A673 (cell line): ENCODE results near the gene CIZ1.

Experiments
- EZH2 ChIP-seq: fragments of 200-600 bp; sonication (generic); IDR thresholded peaks from 2 replicates; pipeline ENCODE4 v1.6.1; 2017; ENCODE audit warnings: borderline replicate concordance, low read depth, mild to moderate bottlenecking, mixed read lengths, antibody characterized with exemption, low read length; ENCODE audit not compliant: poor library complexity, severe bottlenecking
- TF ChIP-seq, protein P1 (sequence below): fragments of 300-800, 200-600 bp; sonication (generic); conservative IDR thresholded peaks from 2 replicates; pipeline ENCODE4 v1.5.1; 2017; ENCODE audit warnings: low read depth, mild to moderate bottlenecking, antibody characterized with exemption, low read length, moderate library complexity, mixed read lengths

- TF ChIP-seq, protein P1, sequence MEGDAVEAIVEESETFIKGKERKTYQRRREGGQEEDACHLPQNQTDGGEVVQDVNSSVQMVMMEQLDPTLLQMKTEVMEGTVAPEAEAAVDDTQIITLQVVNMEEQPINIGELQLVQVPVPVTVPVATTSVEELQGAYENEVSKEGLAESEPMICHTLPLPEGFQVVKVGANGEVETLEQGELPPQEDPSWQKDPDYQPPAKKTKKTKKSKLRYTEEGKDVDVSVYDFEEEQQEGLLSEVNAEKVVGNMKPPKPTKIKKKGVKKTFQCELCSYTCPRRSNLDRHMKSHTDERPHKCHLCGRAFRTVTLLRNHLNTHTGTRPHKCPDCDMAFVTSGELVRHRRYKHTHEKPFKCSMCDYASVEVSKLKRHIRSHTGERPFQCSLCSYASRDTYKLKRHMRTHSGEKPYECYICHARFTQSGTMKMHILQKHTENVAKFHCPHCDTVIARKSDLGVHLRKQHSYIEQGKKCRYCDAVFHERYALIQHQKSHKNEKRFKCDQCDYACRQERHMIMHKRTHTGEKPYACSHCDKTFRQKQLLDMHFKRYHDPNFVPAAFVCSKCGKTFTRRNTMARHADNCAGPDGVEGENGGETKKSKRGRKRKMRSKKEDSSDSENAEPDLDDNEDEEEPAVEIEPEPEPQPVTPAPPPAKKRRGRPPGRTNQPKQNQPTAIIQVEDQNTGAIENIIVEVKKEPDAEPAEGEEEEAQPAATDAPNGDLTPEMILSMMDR: no peak
- no peak for TF ChIP-seq EZH2
These were observed 72.3 kb downstream of the CIZ1 start for GRCh38 chr9:128118971-128119665.
